Urothelium cell line (cell line): Measurements from ENCODE around the gene RABL6.
"Not testable (repeated sequence)": the region's sequence is repeated elsewhere in the genome, so short reads cannot be mapped to it uniquely, and the experiment has no call there.

Experiments used
- DNase-seq: peaks from one replicate; pipeline ENCODE4 v3.0.0; 2011; ENCODE audit warnings: low spot score, mixed read lengths
- FAIRE-seq: peaks from 2 replicates; lab custom pipeline; 2011; peaks lifted over from hg19 to GRCh38; lab: Jason Lieb, UNC

The RABL6 gene

GRCh38 chr9:136869611-136870010 lies 61.9 kb downstream of the RABL6 start:
- not testable (repeated sequence) for FAIRE-seq, DNase-seq

GRCh38 chr9:136875155-136875554 lies 67.4 kb downstream of the RABL6 start:
- DNase-seq: no peak
- no peak for FAIRE-seq

- DNase-seq (no peak), FAIRE-seq (no peak)
Measured at GRCh38 chr9:136876476-136876875, 68.7 kb downstream of the RABL6 start.

DNA sequence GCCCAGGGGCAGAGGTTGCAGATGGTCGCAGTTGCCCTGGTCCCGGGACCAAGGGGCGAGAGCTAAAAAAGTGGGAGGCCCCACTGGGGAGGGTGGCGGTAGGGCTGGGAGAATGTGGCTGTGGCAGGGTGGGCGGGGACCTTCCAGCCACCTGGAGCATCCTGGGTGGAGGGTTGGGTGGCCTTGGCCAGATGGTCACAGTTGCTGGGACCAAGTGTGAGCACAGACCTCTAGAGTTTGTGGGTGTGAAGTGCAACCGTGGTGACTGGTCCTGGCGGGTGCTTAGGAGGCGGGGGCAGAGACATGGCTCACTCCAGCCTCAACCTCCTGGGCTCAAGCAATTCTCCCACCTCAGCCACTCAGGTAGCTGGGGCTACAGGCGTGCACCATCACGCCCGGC lies 72.9 kb downstream of the RABL6 start:
- FAIRE-seq: no peak
- DNase-seq: no peak

- no peak for DNase-seq
- FAIRE-seq: no peak
Measured at GRCh38 chr9:136881691-136882108, 74.0 kb downstream of the RABL6 start.

GRCh38 chr9:136882109-136882946 lies 74.6 kb downstream of the RABL6 start:
- no peak for FAIRE-seq
- DNase-seq: peak; percentile 77

DNA sequence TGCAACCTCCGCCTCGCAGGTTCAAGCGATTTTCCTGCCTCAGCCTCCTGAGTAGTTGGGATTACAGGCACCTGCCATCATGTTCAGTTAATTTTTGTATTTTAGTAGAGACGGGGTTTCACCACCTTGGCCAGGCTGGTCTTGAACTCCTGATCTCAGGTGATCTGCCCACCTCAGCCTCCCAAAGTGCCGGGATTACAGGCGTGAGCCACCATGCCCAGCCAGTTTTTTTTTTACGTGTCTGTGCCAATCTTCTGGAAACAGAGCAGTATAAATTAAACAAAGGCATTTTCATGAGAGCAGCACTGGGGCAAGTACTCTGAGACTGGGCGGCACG lies 75.2 kb downstream of the RABL6 start:
- DNase-seq, FAIRE-seq: not testable (repeated sequence)

DNA sequence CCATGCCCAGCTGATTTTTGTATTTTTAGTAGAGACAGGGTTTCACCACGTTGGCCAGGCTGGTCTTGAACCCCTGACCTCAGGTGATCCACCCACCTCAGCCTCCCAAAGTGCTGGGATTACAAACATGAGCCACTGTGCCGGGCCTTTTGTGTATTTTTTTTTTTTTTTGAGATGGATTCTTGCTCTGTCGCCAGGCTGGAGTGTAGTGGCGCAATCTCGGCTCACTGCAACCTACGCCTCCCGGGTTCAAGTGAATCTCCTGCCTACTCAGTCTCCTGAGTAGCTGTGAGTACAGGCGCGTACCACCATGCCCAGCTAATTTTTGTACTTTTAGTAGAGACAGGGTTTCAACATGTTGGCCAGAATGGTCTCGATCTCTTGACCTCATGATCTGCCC lies 75.9 kb downstream of the RABL6 start:
- not testable (repeated sequence) for DNase-seq, FAIRE-seq

DNA sequence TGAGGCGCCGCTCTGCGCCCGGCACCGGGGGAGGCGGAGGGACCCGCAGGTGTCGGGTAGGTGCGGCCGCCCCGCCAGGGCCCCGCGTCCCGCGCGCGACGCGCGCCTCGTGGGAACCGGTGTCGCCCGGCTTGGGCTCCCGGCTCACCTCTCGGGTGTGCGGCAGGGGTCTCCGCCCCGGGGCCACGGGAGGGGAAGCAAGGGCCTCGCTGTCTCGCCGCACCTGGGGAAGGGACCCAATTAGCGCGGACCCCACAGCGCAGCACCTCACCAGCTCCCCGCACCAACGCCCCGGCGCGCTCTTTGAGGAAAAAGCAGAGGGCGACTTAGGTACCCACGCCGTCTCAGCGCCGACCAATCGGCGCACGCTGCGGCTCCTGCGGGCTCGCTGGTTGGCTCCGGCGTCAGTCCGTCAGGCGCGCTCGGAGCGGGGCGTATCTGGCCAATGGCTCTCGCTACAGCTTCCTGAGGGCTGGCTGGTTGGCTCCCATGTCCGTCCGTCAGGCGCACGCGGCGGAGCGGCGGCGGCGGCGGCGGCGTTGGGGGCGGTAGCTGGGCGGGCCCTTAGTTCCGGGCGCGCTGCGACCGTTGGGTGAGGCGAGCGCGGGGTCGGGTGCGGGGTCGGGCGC lies 78.3 kb downstream of the RABL6 start, which contains the start of gene TRAF2:
Gene TRAF2, plus strand, starts transcription at position 567 of the 629 bp plus-strand sequence. CDS start 12,225 bp downstream, outside the sequence.
- DNase-seq (peak; percentile 100), FAIRE-seq (no peak)

DNA sequence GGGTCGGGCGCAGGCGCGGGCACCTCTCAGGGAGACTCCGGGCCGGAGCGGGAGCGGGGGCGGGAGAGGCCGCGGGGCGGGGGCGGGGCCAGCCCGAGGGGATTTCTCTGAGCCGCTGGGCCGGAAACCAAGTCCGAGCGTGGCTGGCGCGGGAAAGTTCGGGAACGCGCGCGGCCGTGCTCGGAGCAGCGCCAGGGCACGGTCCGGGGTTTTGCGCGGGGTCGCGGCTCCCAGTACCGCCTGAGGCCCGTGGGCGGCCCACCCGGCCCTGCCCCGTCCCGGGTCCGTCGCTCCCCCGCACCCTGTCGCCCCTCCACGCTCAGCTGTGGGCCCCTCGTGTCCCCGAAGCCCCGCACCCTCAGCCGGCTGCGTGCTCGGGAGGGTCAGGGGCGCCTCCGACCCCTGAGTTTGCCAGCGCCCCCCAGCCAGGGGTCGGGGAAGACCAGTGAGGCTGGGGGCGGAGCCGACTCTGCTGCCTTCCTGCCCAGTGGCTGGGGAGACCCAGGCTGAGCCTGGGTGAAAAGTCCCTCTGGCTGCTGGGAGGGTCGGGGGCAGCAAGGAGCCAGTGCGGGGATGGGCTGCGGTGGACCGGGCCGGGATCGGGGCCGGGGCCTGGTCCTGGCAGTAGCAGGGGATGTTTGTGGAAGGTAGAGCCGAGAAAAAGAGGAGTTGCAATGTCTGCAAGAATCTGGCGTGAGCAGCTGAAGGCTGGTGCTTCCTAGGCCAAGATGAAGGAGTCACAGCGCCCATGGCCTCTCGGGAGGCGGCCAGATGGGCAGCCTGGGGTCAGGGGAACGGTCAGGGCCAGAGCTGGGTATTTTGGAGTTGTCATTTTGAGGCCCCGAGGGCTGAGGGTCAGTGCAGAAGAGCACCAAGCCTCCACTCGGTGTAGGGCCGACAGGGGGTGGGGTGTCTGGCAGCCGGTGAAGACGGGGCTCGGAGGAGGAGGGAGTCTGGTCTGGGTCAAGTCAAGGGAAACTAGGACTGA lies 79.2 kb downstream of the RABL6 start:
- no peak for FAIRE-seq
- DNase-seq: no peak

GRCh38 chr9:136888454-136888853 lies 80.7 kb downstream of the RABL6 start:
- no peak for FAIRE-seq
- no peak for DNase-seq

- no peak for DNase-seq
- FAIRE-seq: no peak
Measured at GRCh38 chr9:136889858-136890257, 82.1 kb downstream of the RABL6 start.

- FAIRE-seq (no peak), DNase-seq (no peak)
Measured at GRCh38 chr9:136890661-136891060, 82.9 kb downstream of the RABL6 start.
